NCI-H187 treated with DMSO at 0.1 percent for 48 hours (cell line): Measurements from ENCODE around the gene TBC1D1.

Experiments
- DNase-seq: peaks from one replicate; lab custom pipeline; 2025; lab: John Stamatoyannopoulos, UW

The TBC1D1 gene

GRCh38 chr4:38100474-38101255 is 209.8 kb downstream of the TBC1D1 start:
- DNase-seq, result no peak

GRCh38 chr4:38101563-38101962 is 210.7 kb downstream of the TBC1D1 start:
- DNase-seq, result no peak

GRCh38 chr4:38102957-38103588 is 212.2 kb downstream of the TBC1D1 start:
- DNase-seq, result no peak

GRCh38 chr4:38105475-38106220 is 214.8 kb downstream of the TBC1D1 start:
- peak; percentile 48 for DNase-seq

GRCh38 chr4:38106311-38106710 is 215.4 kb downstream of the TBC1D1 start:
- no peak for DNase-seq

- no peak for DNase-seq
These were observed 216.1 kb downstream of the TBC1D1 start for GRCh38 chr4:38106886-38107514.

- no peak for DNase-seq
These were observed 216.9 kb downstream of the TBC1D1 start for GRCh38 chr4:38107818-38108217.

GRCh38 chr4:38109370-38109769 is 218.5 kb downstream of the TBC1D1 start:
- no peak for DNase-seq

- peak; percentile 46 for DNase-seq
These were observed 219.0 kb downstream of the TBC1D1 start for GRCh38 chr4:38109896-38110295.

GRCh38 chr4:38111024-38111423 is 220.1 kb downstream of the TBC1D1 start:
- no peak for DNase-seq

GRCh38 chr4:38111717-38112116 is 220.8 kb downstream of the TBC1D1 start:
- DNase-seq, result no peak

GRCh38 chr4:38113132-38113531 is 222.2 kb downstream of the TBC1D1 start:
- no peak for DNase-seq

- DNase-seq, result no peak
These were observed 222.7 kb downstream of the TBC1D1 start for GRCh38 chr4:38113551-38113950.

- DNase-seq, result no peak
These were observed 223.7 kb downstream of the TBC1D1 start for GRCh38 chr4:38114386-38115150.

GRCh38 chr4:38115601-38116000 is 224.7 kb downstream of the TBC1D1 start:
- DNase-seq, result no peak

GRCh38 chr4:38117591-38117990 is 226.7 kb downstream of the TBC1D1 start:
- DNase-seq, result no peak

GRCh38 chr4:38119668-38120385 is 228.9 kb downstream of the TBC1D1 start:
- DNase-seq, result peak; percentile 44

- no peak for DNase-seq
These were observed 229.9 kb downstream of the TBC1D1 start for GRCh38 chr4:38120772-38121171.

GRCh38 chr4:38122060-38122459 is 231.2 kb downstream of the TBC1D1 start:
- DNase-seq, result no peak

GRCh38 chr4:38123555-38123954 is 232.7 kb downstream of the TBC1D1 start:
- no peak for DNase-seq

GRCh38 chr4:38124961-38125360 is 234.1 kb downstream of the TBC1D1 start:
- no peak for DNase-seq
